Hepatocyte (in vitro differentiated cells): ENCODE data around the gene BRCA2. TPM values are rescaled to one million over a fixed set of nuclear protein-coding genes. Genes with fewer than 3 reads are reported as not detected.

Experiments
- DNase-seq: peaks from one replicate; pipeline ENCODE4 v3.0.0-alpha.2; 2016; ENCODE audit warnings: low spot score
- H2AFZ ChIP-seq: fragments of 200-600 bp; sonication (generic); 2 replicates; pipeline ENCODE4 v1.6.0; 2016; ENCODE audit warnings: antibody characterized with exemption, mild to moderate bottlenecking
- H3K27ac ChIP-seq: fragments of 200-600 bp; sonication (generic); 2 replicates; pipeline ENCODE4 v1.5.1; 2016; ENCODE audit warnings: mild to moderate bottlenecking
- H3K27me3 ChIP-seq: fragments of 200-600 bp; sonication (generic); 2 replicates; pipeline ENCODE4 v1.6.1; 2016
- H3K36me3 ChIP-seq: fragments of 200-600 bp; sonication (generic); replicated peaks from 2 replicates; pipeline ENCODE4 v1.5.1; 2016; ENCODE audit warnings: low read depth; ENCODE audit not compliant: insufficient read depth
- H3K4me1 ChIP-seq: fragments of 200-600 bp; sonication (generic); 2 replicates; pipeline ENCODE4 v1.5.1; 2016; ENCODE audit warnings: mild to moderate bottlenecking, moderate library complexity; ENCODE audit not compliant: insufficient read depth
- H3K4me2 ChIP-seq: fragments of 200-600 bp; sonication (generic); 2 replicates; pipeline ENCODE4 v1.6.0; 2016
- H3K4me3 ChIP-seq: fragments of 200-600 bp; sonication (generic); 2 replicates; pipeline ENCODE4 v1.5.1; 2016; ENCODE audit warnings: mild to moderate bottlenecking
- H3K79me2 ChIP-seq: fragments of 200-600 bp; sonication (generic); 2 replicates; pipeline ENCODE4 v1.6.0; 2017; ENCODE audit warnings: mild to moderate bottlenecking
- H3K9me2 ChIP-seq: fragments of 200-600 bp; sonication (generic); replicated peaks from 2 replicates; pipeline ENCODE4 v1.6.0; 2017; ENCODE audit warnings: mild to moderate bottlenecking; ENCODE audit not compliant: insufficient read depth
- H3K9me3 ChIP-seq: fragments of 200-600 bp; sonication (generic); 2 replicates; pipeline ENCODE4 v1.5.1; 2016; ENCODE audit warnings: low read depth, mild to moderate bottlenecking
- H4K20me1 ChIP-seq: fragments of 200-600 bp; sonication (generic); 2 replicates; pipeline ENCODE4 v1.6.0; 2016; ENCODE audit warnings: mild to moderate bottlenecking; ENCODE audit not compliant: insufficient read depth, poor library complexity, severe bottlenecking
- CTCF ChIP-seq: fragments of 200-600 bp; sonication (generic); IDR thresholded peaks from 2 replicates; pipeline ENCODE4 v1.5.1; 2016; ENCODE audit warnings: antibody characterized with exemption, mild to moderate bottlenecking; ENCODE audit not compliant: poor library complexity
- EZH2 ChIP-seq: fragments of 200-600 bp; sonication (generic); IDR thresholded peaks from 2 replicates; pipeline ENCODE4 v1.6.1; 2016; ENCODE audit warnings: antibody characterized with exemption, mild to moderate bottlenecking, borderline replicate concordance
- EZH2phosphoT487 ChIP-seq: fragments of 200-600 bp; sonication (generic); IDR thresholded peaks from one replicate; pipeline ENCODE4 v1.6.1; 2018; ENCODE audit warnings: antibody characterized with exemption, mild to moderate bottlenecking, low read depth, moderate library complexity; ENCODE audit not compliant: unreplicated experiment, severe bottlenecking
- WGBS: methylation state at CpG from one replicate; pipeline ENCODE4 v1.1.6; 2016; ENCODE audit warnings: low lambda C conversion rate; ENCODE audit errors: missing lambda C conversion rate; 5-methylcytosine and 5-hydroxymethylcytosine counted together
- polyA plus RNA-seq: library from polyadenylated mRNA; unstranded; fragments of >200 nt; fragmentation: Nextera tagmentation; extraction: Ambion mirVana; gene quantifications from 2 replicates; pipeline ENCODE4 v1.2.1, GENCODE V29; 2016
- total RNA-seq: library from RNA; depleted of rRNA; stranded (reverse); fragments of >200 nt; gene quantifications from 2 replicates; pipeline ENCODE4 v1.2.3, GENCODE V29; 2014

The BRCA2 gene
- total and polyA plus RNA-seq, 2 experiments from 2014 or later, result 1.4 to 2.8 TPM

GRCh38 chr13:32305646-32306045, 9.7 kb upstream of the BRCA2 start:
- no peak for DNase-seq
- H3K9me3 ChIP-seq, result no peaks in the 10 kb centered on the region
- H3K4me1 ChIP-seq, result no peaks in the 10 kb centered on the region
- no peak overlapping the region for H3K4me2 ChIP-seq
- H3K9me2 ChIP-seq, result no peaks in the 10 kb centered on the region
- H3K27ac ChIP-seq, result no peak overlapping the region
- no peak overlapping the region for H2AFZ ChIP-seq
- H3K36me3 ChIP-seq, result no peaks in the 10 kb centered on the region
- no peaks in the 10 kb centered on the region for H3K79me2 ChIP-seq
- no peak overlapping the region for H3K4me3 ChIP-seq
- TF ChIP-seq CTCF (no peak), EZH2phosphoT487 (no peak), EZH2 (no peak)
- H4K20me1 ChIP-seq, result no peaks in the 10 kb centered on the region
- H3K27me3 ChIP-seq, result no peaks in the 10 kb centered on the region

GRCh38 chr13:32309312-32310133, 5.8 kb upstream of the BRCA2 start:
- Histone ChIP-seq H3K4me3 (no peak overlapping the region), H3K4me1 (no peaks in the 10 kb centered on the region), H4K20me1 (no peaks in the 10 kb centered on the region), H3K27ac (no peak overlapping the region), H3K79me2 (no peaks in the 10 kb centered on the region), H3K9me2 (no peaks in the 10 kb centered on the region), H3K9me3 (no peaks in the 10 kb centered on the region), H3K36me3 (no peaks in the 10 kb centered on the region), H2AFZ (no peak overlapping the region), H3K4me2 (no peak overlapping the region), H3K27me3 (no peaks in the 10 kb centered on the region)
- WGBS, result 64% methylated on average over 10 of the region's 10 CpGs
- no peak for DNase-seq
- no peak for TF ChIP-seq EZH2
- TF ChIP-seq CTCF, result no peak
- no peak for TF ChIP-seq EZH2phosphoT487

- peak; percentile 72 for TF ChIP-seq CTCF
- TF ChIP-seq EZH2, result no peak
- peak; percentile 74 for DNase-seq
- H2AFZ ChIP-seq, result no peak overlapping the region
Measured at GRCh38 chr13:32310134-32310706, 5.1 kb upstream of the BRCA2 start.

More at GRCh38 chr13:32310134-32310706, 5.1 kb upstream of the BRCA2 start:
- H3K9me2 ChIP-seq, result no peaks in the 10 kb centered on the region
- no peaks in the 10 kb centered on the region for H3K36me3 ChIP-seq
- no peak overlapping the region for H3K4me3 ChIP-seq
- H3K9me3 ChIP-seq, result no peaks in the 10 kb centered on the region
- H4K20me1 ChIP-seq, result no peaks in the 10 kb centered on the region
- H3K79me2 ChIP-seq, result no peaks in the 10 kb centered on the region
- no peaks in the 10 kb centered on the region for H3K27me3 ChIP-seq
- 42% methylated on average over 12 of the region's 12 CpGs for whole genome bisulfite sequencing
- no peaks in the 10 kb centered on the region for H3K4me1 ChIP-seq
- no peak overlapping the region for H3K4me2 ChIP-seq
- H3K27ac ChIP-seq, result no peak overlapping the region
